Measurements from ENCODE around the gene SCMH1. TPM values are rescaled to one million over a fixed set of nuclear protein-coding genes. Genes with fewer than 3 reads are reported as not detected.
A peak's percentile ranks its signal among the peaks of the same experiment; 100 is the strongest.
"Not testable (repeated sequence)": the region's sequence is repeated elsewhere in the genome, so short reads cannot be mapped to it uniquely, and the experiment has no call there.

Gene SCMH1
- total RNA-seq, 1 donor from 2014 or later = 19.0 TPM

DNA sequence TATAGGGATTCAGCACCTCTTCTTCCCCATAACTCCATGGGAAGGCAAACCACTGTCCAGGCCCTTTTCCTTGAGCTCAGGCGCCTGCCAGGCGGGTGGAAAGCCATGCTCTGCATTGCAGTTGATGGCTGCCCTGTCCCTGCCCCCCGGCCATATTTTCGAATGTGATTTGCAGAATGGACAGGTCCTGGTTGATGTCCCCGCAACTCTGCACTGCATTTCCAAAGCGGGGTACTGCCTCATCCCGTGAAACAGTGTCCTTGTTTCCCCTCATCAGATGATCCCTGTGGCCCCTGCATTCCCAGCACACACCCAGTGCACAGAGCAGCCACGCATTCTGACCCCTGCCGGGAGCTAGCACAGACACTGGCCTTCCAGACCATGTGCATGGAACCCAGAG is 33.7 kb upstream of the SCMH1 start:
- H3K27ac Mint-ChIP-seq = no peak overlapping the region
- intact Hi-C loops (cut with micrococcal nuclease) = no loop called here
- no peaks in the 10 kb centered on the region for H3K36me3 Mint-ChIP-seq (ENCODE audit: low read depth)
- no peak overlapping the region for H3K4me3 Mint-ChIP-seq (ENCODE audit: low read depth)
- H3K9me3 Mint-ChIP-seq = no peaks in the 10 kb centered on the region
- peaks cover 6% of the 10 kb centered on the region for H3K27me3 Mint-ChIP-seq (ENCODE audit: low read depth)
- no peak for DNase-seq (ENCODE audit: low spot score)
- no peaks in the 10 kb centered on the region for H3K4me1 Mint-ChIP-seq (ENCODE audit: low read depth)

DNA sequence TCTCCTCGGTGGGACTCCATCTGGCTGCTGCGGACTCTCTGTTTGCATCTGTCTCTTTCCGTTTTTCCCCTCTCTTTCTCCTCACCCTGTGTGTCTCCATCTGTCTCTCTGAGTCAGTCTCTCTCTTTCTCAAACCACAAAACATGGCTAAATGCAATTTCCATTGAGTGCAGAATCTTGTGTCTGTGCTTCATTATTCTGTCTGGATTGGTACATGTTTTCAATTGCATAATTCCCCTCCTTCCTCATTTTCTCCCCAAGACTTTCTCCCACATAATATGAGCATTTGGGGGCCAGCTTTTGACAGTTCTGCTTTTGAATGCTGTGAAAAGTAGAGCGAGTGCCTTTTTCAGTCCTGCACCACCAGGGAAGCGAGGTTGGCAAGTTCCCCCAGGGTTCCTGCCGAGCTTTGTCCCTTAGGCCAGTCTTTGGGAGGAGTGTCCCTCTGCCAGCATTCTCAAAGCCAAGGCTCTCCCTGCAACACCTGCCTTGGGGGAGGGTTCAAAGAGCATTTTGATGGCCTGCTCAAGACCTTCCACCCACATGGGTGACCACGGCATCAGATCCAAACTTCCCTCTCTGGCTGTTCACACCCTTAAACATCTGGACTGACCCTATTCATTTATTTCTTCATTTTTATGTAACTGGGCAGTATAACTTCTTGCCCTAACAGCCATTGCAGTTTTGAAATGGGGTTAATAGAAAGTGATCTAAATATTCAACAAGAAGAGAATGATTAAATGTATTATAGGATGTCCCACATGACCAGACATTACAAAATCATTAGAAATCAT is 32.8 kb upstream of the SCMH1 start:
- H3K4me3 Mint-ChIP-seq (ENCODE audit: low read depth) = no peak overlapping the region
- H3K36me3 Mint-ChIP-seq (ENCODE audit: low read depth) = no peaks in the 10 kb centered on the region
- no peak for DNase-seq (ENCODE audit: low spot score)
- H3K27me3 Mint-ChIP-seq (ENCODE audit: low read depth) = peaks cover 8% of the 10 kb centered on the region
- no peak overlapping the region for H3K27ac Mint-ChIP-seq
- no peaks in the 10 kb centered on the region for H3K9me3 Mint-ChIP-seq
- intact Hi-C loops (cut with micrococcal nuclease) = no loop called here
- H3K4me1 Mint-ChIP-seq (ENCODE audit: low read depth) = no peaks in the 10 kb centered on the region

GRCh38 chr1:41272601-41273000 is 30.5 kb upstream of the SCMH1 start:
- Mint-ChIP-seq H3K9me3 (no peaks in the 10 kb centered on the region), H3K27ac (no peak overlapping the region), H3K27me3 (ENCODE audit: low read depth) (peaks cover 16% of the 10 kb centered on the region), H3K4me3 (ENCODE audit: low read depth) (no peak overlapping the region), H3K4me1 (ENCODE audit: low read depth) (no peaks in the 10 kb centered on the region), H3K36me3 (ENCODE audit: low read depth) (no peaks in the 10 kb centered on the region)
- intact Hi-C loops (cut with micrococcal nuclease) = no loop called here
- DNase-seq (ENCODE audit: low spot score) = no peak

DNA sequence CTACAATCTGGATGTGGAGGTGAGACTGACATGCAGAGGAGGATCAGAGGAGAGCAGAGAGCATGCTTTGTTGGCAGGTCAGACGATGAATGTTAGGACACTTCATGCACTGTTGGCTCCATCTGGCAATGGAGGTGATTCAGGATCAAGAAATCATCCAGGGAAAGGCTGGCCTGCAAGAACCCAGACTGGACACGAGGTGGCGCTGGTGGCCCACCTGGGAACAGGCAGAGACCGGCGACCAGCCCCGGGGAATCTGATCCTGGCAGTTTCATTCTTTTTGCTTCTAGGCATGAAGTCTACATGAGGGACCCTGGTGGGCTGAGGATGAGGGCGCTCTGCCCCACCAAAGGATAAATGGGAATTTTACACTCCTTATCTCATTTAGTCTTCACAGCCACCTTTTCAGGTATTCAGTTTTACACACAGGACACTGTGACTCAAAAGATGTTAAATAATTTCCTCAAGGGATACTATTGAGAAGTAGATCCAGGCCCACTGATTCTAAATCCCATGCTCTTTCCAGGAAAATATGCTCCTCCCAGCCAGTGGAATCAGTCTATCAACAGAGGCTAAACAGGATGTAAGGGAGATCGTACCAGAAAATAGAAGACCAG is 26.2 kb upstream of the SCMH1 start:
- Mint-ChIP-seq H3K27me3 (ENCODE audit: low read depth) (peaks cover 14% of the 10 kb centered on the region), H3K4me3 (ENCODE audit: low read depth) (no peak overlapping the region), H3K27ac (no peak overlapping the region), H3K4me1 (ENCODE audit: low read depth) (no peaks in the 10 kb centered on the region), H3K36me3 (ENCODE audit: low read depth) (no peaks in the 10 kb centered on the region), H3K9me3 (no peaks in the 10 kb centered on the region)
- peak; percentile 32 for DNase-seq (ENCODE audit: low spot score)
- intact Hi-C loops (cut with micrococcal nuclease) = loop anchor here (1.0 kb wide), 2 partner anchors 149 to 164 kb away; no protein-coding TSS in a partner anchor

GRCh38 chr1:41261926-41262618 is 20.0 kb upstream of the SCMH1 start:
- Mint-ChIP-seq H3K27ac (no peak overlapping the region), H3K9me3 (no peaks in the 10 kb centered on the region), H3K27me3 (ENCODE audit: low read depth) (no peaks in the 10 kb centered on the region), H3K4me1 (ENCODE audit: low read depth) (no peaks in the 10 kb centered on the region), H3K4me3 (ENCODE audit: low read depth) (no peak overlapping the region), H3K36me3 (ENCODE audit: low read depth) (no peaks in the 10 kb centered on the region)
- intact Hi-C loops (cut with micrococcal nuclease) = no loop called here
- DNase-seq (ENCODE audit: low spot score) = no peak

DNA sequence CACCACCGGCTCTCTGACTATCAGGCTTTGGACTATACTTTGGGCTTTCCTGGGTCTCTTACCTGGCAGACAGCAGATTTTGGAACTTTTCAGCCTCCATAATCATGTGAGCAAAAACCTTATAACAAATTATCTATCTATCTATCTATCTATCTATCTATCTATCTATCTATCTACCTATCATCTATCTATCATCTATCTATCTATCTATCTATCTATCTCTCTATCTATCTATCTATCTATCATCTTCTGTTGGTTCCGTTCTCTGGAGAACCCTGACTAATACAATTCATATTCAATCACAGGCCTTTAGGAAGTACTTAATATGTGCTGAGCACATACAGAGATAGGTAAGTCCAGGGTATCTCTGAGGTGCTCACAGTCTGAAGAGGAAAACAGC is 18.7 kb upstream of the SCMH1 start:
- Mint-ChIP-seq H3K9me3 (peaks cover 1% of the 10 kb centered on the region), H3K27me3 (ENCODE audit: low read depth) (peaks cover 5% of the 10 kb centered on the region), H3K36me3 (ENCODE audit: low read depth) (no peaks in the 10 kb centered on the region), H3K4me1 (ENCODE audit: low read depth) (no peaks in the 10 kb centered on the region), H3K27ac (no peak overlapping the region), H3K4me3 (ENCODE audit: low read depth) (no peak overlapping the region)
- intact Hi-C loops (cut with micrococcal nuclease) = no loop called here
- no peak for DNase-seq (ENCODE audit: low spot score)

GRCh38 chr1:41259221-41259620 is 17.1 kb upstream of the SCMH1 start:
- H3K4me3 Mint-ChIP-seq (ENCODE audit: low read depth) = no peak overlapping the region
- peaks cover 12% of the 10 kb centered on the region for H3K9me3 Mint-ChIP-seq
- H3K36me3 Mint-ChIP-seq (ENCODE audit: low read depth) = no peaks in the 10 kb centered on the region
- no peak for DNase-seq (ENCODE audit: low spot score)
- H3K27me3 Mint-ChIP-seq (ENCODE audit: low read depth) = peaks cover 12% of the 10 kb centered on the region
- no peaks in the 10 kb centered on the region for H3K4me1 Mint-ChIP-seq (ENCODE audit: low read depth)
- intact Hi-C loops (cut with micrococcal nuclease) = no loop called here
- no peak overlapping the region for H3K27ac Mint-ChIP-seq

- no peaks in the 10 kb centered on the region for H3K36me3 Mint-ChIP-seq (ENCODE audit: low read depth)
- H3K4me3 Mint-ChIP-seq (ENCODE audit: low read depth) = no peak overlapping the region
- H3K9me3 Mint-ChIP-seq = peaks cover 20% of the 10 kb centered on the region
- H3K27ac Mint-ChIP-seq = no peak overlapping the region
- intact Hi-C loops (cut with micrococcal nuclease) = no loop called here
- H3K27me3 Mint-ChIP-seq (ENCODE audit: low read depth) = peaks cover 36% of the 10 kb centered on the region
- DNase-seq (ENCODE audit: low spot score) = no peak
- H3K4me1 Mint-ChIP-seq (ENCODE audit: low read depth) = no peaks in the 10 kb centered on the region
These were observed 13.9 kb upstream of the SCMH1 start for GRCh38 chr1:41255978-41256377.

DNA sequence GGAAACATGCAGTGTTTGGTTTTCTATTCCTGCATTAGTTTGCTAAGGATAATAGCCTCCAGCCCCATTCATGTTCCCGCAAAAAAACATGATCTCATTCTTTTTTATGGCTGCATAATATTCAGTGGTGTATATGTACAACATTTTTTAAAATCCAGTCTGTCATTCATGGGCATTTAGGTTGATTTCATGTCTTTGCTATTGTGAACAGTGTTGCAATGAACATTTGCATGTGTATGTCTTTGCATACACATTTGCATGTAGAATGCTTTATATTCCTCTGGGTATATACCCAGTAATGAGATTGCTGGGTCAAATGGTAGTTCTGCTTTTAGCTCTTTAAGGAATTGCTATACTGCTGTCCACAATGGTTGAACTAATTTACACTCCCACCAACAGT is 9.0 kb upstream of the SCMH1 start:
- Mint-ChIP-seq H3K27me3 (ENCODE audit: low read depth) (peaks cover 40% of the 10 kb centered on the region), H3K9me3 (peaks cover 20% of the 10 kb centered on the region)
- H3K36me3 Mint-ChIP-seq (ENCODE audit: low read depth); H3K4me3 Mint-ChIP-seq (ENCODE audit: low read depth); H3K27ac Mint-ChIP-seq; H3K4me1 Mint-ChIP-seq (ENCODE audit: low read depth); DNase-seq (ENCODE audit: low spot score); intact Hi-C loops (cut with micrococcal nuclease): not testable (repeated sequence)

- Mint-ChIP-seq H3K9me3 (peaks cover 9% of the 10 kb centered on the region), H3K27me3 (ENCODE audit: low read depth) (peaks cover 38% of the 10 kb centered on the region), H3K4me3 (ENCODE audit: low read depth) (no peak overlapping the region), H3K27ac (no peak overlapping the region), H3K4me1 (ENCODE audit: low read depth) (peaks cover 6% of the 10 kb centered on the region), H3K36me3 (ENCODE audit: low read depth) (no peaks in the 10 kb centered on the region)
- intact Hi-C loops (cut with micrococcal nuclease) = loop anchor here (10.0 kb wide), 1 partner anchor 265 kb away; no protein-coding TSS in a partner anchor
- no peak for DNase-seq (ENCODE audit: low spot score)
These were observed 7.2 kb upstream of the SCMH1 start for GRCh38 chr1:41249319-41249718.

DNA sequence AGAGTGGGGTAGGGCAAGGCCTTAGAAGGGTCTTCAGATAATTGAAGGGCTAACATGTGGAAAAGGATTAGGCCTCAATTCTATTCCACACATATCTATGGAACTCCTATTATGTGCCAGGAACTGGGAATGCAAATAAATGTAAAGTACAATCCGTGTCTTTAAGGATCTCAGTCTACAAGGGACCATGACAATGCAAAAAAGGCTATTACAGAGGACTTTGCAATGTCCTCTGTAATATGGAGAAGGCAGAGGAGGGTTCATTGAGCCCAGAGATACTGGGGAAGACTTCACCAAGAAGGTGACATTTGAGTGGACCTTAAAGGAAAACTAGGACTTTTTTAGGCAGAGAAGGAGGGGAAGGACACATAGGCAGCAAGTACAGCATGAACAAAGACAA is 4.5 kb upstream of the SCMH1 start:
- no peak overlapping the region for H3K4me3 Mint-ChIP-seq (ENCODE audit: low read depth)
- H3K36me3 Mint-ChIP-seq (ENCODE audit: low read depth) = no peaks in the 10 kb centered on the region
- intact Hi-C loops (cut with micrococcal nuclease) = loop anchor here (10.0 kb wide), 1 partner anchor 262 kb away; no protein-coding TSS in a partner anchor
- H3K4me1 Mint-ChIP-seq (ENCODE audit: low read depth) = peaks cover 18% of the 10 kb centered on the region
- H3K27ac Mint-ChIP-seq = no peak overlapping the region
- H3K9me3 Mint-ChIP-seq = no peaks in the 10 kb centered on the region
- DNase-seq (ENCODE audit: low spot score) = no peak
- peaks cover 17% of the 10 kb centered on the region for H3K27me3 Mint-ChIP-seq (ENCODE audit: low read depth)

GRCh38 chr1:41245659-41246058 is 3.6 kb upstream of the SCMH1 start:
- DNase-seq (ENCODE audit: low spot score) = no peak
- Mint-ChIP-seq H3K9me3 (no peaks in the 10 kb centered on the region), H3K27me3 (ENCODE audit: low read depth) (peaks cover 13% of the 10 kb centered on the region), H3K36me3 (ENCODE audit: low read depth) (peaks cover 3% of the 10 kb centered on the region), H3K4me3 (ENCODE audit: low read depth) (no peak overlapping the region), H3K27ac (no peak overlapping the region), H3K4me1 (ENCODE audit: low read depth) (peaks cover 21% of the 10 kb centered on the region)
- intact Hi-C loops (cut with micrococcal nuclease) = loop anchor here (10.0 kb wide), 1 partner anchor 261 kb away; no protein-coding TSS in a partner anchor

- peaks cover 3% of the 10 kb centered on the region for H3K36me3 Mint-ChIP-seq (ENCODE audit: low read depth)
- H3K4me3 Mint-ChIP-seq (ENCODE audit: low read depth) = peak overlapping the region; percentile 72
- H3K9me3 Mint-ChIP-seq = no peaks in the 10 kb centered on the region
- H3K27me3 Mint-ChIP-seq (ENCODE audit: low read depth) = peaks cover 7% of the 10 kb centered on the region
- peaks cover 30% of the 10 kb centered on the region for H3K4me1 Mint-ChIP-seq (ENCODE audit: low read depth)
- intact Hi-C loops (cut with micrococcal nuclease) = loop anchor here (10.0 kb wide), 1 partner anchor 258 kb away; no protein-coding TSS in a partner anchor
- no peak for DNase-seq (ENCODE audit: low spot score)
- H3K27ac Mint-ChIP-seq = peak overlapping the region; percentile 64
These were observed 926 bp upstream of the SCMH1 start for GRCh38 chr1:41243079-41243385.

All from activated T-helper 2 cell treated with anti-CD3 and anti-CD28 coated beads, Interferon-gamma antibody, Interleukin-2, Interleukin-4, amounts not matched to agents 10 μg/mL and 5 μg/mL and 100 μg/mL, durations not matched to agents 14 hours and 24 hours and 36 hours (primary cell).